OCI-LY1 (cell line): ENCODE results near the gene TPH1.

ENCODE experiments used
- H2AFZ ChIP-seq: fragments of 200-600 bp; sonication (generic), shearing (Covaris generic); 2 replicates; pipeline ENCODE4 v1.6.0; 2014; ENCODE audit warnings: antibody characterized with exemption, mild to moderate bottlenecking, low read length
- H3F3A ChIP-seq: fragments of 200-600 bp; sonication (generic), shearing (Covaris generic); 2 replicates; pipeline ENCODE4 v1.6.0; 2014; ENCODE audit warnings: mild to moderate bottlenecking, antibody characterized with exemption, low read length, moderate library complexity; ENCODE audit not compliant: insufficient read depth
- H3K27ac ChIP-seq: fragments of 200-600 bp; sonication (generic); 2 replicates; pipeline ENCODE4 v1.5.1; 2014; ENCODE audit warnings: low read length, mixed run types, mild to moderate bottlenecking, low read depth; ENCODE audit not compliant: poor library complexity, severe bottlenecking
- H3K27me3 ChIP-seq: fragments of 200-600 bp; sonication (generic); 2 replicates; pipeline ENCODE4 v1.6.0; 2014; ENCODE audit warnings: antibody characterized with exemption, mild to moderate bottlenecking, low read length, moderate library complexity; ENCODE audit not compliant: insufficient read depth
- H3K36me3 ChIP-seq: fragments of 200-600 bp; sonication (generic); 2 replicates; pipeline ENCODE4 v1.6.1; 2014; ENCODE audit warnings: mild to moderate bottlenecking, antibody characterized with exemption, low read length, moderate library complexity, mixed read lengths; ENCODE audit not compliant: insufficient read depth
- H3K4me1 ChIP-seq: fragments of 200-600 bp; sonication (generic); 2 replicates; pipeline ENCODE4 v1.5.1; 2014; ENCODE audit warnings: mild to moderate bottlenecking, low read length, moderate library complexity; ENCODE audit not compliant: insufficient read depth, severe bottlenecking
- H3K4me2 ChIP-seq: fragments of 200-600 bp; sonication (generic), shearing (Covaris generic); 2 replicates; pipeline ENCODE4 v1.6.1; 2014; ENCODE audit warnings: low read length
- H3K4me3 ChIP-seq: fragments of 200-600 bp; sonication (generic); 2 replicates; pipeline ENCODE4 v1.5.1; 2014; ENCODE audit warnings: low read length, low read depth, mild to moderate bottlenecking, mixed read lengths; ENCODE audit not compliant: poor library complexity, severe bottlenecking
- H3K79me2 ChIP-seq: fragments of 200-600 bp; shearing (Covaris generic); 2 replicates; pipeline ENCODE4 v1.6.1; 2016; ENCODE audit warnings: mixed run types, low read length, mixed read lengths; ENCODE audit not compliant: insufficient read depth
- H3K9ac ChIP-seq: fragments of 200-600 bp; sonication (generic), shearing (Covaris generic); 2 replicates; pipeline ENCODE4 v1.6.1; 2014; ENCODE audit warnings: mild to moderate bottlenecking, low read length, mixed read lengths
- H3K9me2 ChIP-seq: fragments of 200-600 bp; sonication (generic), shearing (Covaris generic); 2 replicates; pipeline ENCODE4 v1.6.1; 2014; ENCODE audit warnings: low read depth, mild to moderate bottlenecking, low read length, mixed read lengths
- H3K9me3 ChIP-seq: fragments of 200-600 bp; shearing (Covaris generic); 2 replicates; pipeline ENCODE4 v1.6.1; 2014; ENCODE audit warnings: low read length, mixed read lengths
- H4K20me1 ChIP-seq: fragments of 200-600 bp; sonication (generic), shearing (Covaris generic); 2 replicates; pipeline ENCODE4 v1.6.0; 2016; ENCODE audit warnings: mild to moderate bottlenecking, low read length; ENCODE audit not compliant: insufficient read depth
- EZH2 ChIP-seq: fragments of 200-600 bp; sonication (generic), shearing (Covaris generic); IDR thresholded peaks from 2 replicates; pipeline ENCODE4 v1.8.0; 2017; ENCODE audit warnings: borderline replicate concordance, mixed run types, mild to moderate bottlenecking, antibody characterized with exemption, low read length, moderate library complexity, mixed read lengths
- TF ChIP-seq, protein P1 (sequence below): fragments of 200-600 bp; sonication (generic), shearing (Covaris generic); IDR thresholded peaks from 2 replicates; pipeline ENCODE4 v1.5.1; 2017; ENCODE audit warnings: mild to moderate bottlenecking, antibody characterized with exemption, low read length, moderate library complexity, mixed read lengths

TPH1 gene

DNA sequence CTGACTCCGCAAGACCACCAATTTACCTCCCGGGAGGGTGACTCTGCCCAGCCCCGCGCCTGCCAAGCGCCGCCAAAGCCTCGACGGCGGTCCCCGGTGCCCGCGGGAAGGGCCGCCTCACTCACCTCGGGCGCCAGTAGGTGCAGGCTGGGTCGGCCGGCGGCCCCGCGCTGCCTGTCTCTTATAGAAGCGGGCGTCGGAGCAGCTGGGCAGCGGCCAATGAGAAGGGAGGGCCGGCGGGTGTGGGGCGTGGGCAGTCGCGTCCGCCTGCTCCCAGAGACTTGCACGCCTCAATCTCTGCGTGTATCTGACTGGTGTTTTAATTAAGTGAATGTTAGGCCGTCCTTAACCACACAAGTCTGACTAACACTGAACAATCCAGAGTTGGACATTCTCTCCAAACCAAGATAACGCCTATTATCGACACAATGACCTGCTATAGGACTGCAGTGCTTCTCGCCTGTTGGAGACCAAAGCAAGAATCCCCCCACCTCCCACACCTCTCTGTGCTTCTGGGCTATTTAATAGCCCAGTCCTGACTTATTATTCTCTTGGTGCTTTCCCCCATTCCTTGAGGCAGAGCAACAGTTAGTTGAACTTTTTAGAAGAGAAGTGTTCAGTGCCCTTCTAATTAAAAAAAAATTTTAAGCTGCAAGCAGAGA is at the start of gene TPH1:
Gene TPH1 (minus strand): TSS at position 154 of the 662 bp plus-strand sequence. CDS start 5,507 bp downstream, outside the sequence.
- no peak within 1 kb of the TSS for H3K27ac ChIP-seq
- H3K27me3 ChIP-seq: peaks cover 6% of the 10 kb centered on the region; the same call in 1 of the 2 replicates
- no peak for TF ChIP-seq EZH2
- TF ChIP-seq, protein P1, sequence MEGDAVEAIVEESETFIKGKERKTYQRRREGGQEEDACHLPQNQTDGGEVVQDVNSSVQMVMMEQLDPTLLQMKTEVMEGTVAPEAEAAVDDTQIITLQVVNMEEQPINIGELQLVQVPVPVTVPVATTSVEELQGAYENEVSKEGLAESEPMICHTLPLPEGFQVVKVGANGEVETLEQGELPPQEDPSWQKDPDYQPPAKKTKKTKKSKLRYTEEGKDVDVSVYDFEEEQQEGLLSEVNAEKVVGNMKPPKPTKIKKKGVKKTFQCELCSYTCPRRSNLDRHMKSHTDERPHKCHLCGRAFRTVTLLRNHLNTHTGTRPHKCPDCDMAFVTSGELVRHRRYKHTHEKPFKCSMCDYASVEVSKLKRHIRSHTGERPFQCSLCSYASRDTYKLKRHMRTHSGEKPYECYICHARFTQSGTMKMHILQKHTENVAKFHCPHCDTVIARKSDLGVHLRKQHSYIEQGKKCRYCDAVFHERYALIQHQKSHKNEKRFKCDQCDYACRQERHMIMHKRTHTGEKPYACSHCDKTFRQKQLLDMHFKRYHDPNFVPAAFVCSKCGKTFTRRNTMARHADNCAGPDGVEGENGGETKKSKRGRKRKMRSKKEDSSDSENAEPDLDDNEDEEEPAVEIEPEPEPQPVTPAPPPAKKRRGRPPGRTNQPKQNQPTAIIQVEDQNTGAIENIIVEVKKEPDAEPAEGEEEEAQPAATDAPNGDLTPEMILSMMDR: no peak
- H3K79me2 ChIP-seq: no peaks in the 10 kb centered on the region
- H3K9ac ChIP-seq: no peak within 1 kb of the TSS
- no peaks in the 10 kb centered on the region for H3K4me1 ChIP-seq
- no peaks in the 10 kb centered on the region for H4K20me1 ChIP-seq
- H3K9me2 ChIP-seq: no peaks in the 10 kb centered on the region
- H3K36me3 ChIP-seq: no peaks in the 10 kb centered on the region
- no peak within 1 kb of the TSS for H3K4me2 ChIP-seq
- no peak within 1 kb of the TSS for H3K4me3 ChIP-seq
- H3F3A ChIP-seq: no peaks in the 10 kb centered on the region
- H2AFZ ChIP-seq: no peak within 1 kb of the TSS
- no peaks in the 10 kb centered on the region for H3K9me3 ChIP-seq

DNA sequence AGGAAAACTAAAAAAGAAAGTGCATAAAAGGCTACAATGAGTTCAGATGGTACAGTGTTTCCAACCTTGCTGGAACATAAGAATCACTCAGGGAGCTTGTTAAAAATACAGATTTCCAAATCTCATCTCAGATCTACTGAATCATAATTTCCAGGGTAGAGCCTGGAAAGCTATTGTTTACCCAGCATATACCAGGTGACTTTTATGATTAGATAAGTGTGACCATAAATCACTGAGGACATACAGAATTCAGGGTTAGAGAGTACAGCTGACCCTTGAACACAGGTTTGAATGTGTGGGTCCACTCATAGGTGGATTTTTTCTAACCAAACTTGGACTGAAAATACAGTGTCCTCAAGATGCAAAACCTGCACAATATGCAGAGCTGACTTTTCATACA is 47.9 kb upstream of the TPH1 start:
- H3K4me2 ChIP-seq: no peak overlapping the region
- H3K36me3 ChIP-seq: peaks cover 69% of the 10 kb centered on the region
- H3K9me2 ChIP-seq: no peaks in the 10 kb centered on the region
- TF ChIP-seq, protein P1: no peak
- TF ChIP-seq EZH2: no peak
- no peak overlapping the region for H3K4me3 ChIP-seq
- no peaks in the 10 kb centered on the region for H3K4me1 ChIP-seq
- no peak overlapping the region for H3K9ac ChIP-seq
- H3K27ac ChIP-seq: no peak overlapping the region
- H3K9me3 ChIP-seq: no peaks in the 10 kb centered on the region
- no peaks in the 10 kb centered on the region for H3F3A ChIP-seq
- no peak overlapping the region for H2AFZ ChIP-seq
- H4K20me1 ChIP-seq: no peaks in the 10 kb centered on the region
- H3K27me3 ChIP-seq: no peaks in the 10 kb centered on the region
- no peaks in the 10 kb centered on the region; the same call in 1 of the 2 replicates for H3K79me2 ChIP-seq

DNA sequence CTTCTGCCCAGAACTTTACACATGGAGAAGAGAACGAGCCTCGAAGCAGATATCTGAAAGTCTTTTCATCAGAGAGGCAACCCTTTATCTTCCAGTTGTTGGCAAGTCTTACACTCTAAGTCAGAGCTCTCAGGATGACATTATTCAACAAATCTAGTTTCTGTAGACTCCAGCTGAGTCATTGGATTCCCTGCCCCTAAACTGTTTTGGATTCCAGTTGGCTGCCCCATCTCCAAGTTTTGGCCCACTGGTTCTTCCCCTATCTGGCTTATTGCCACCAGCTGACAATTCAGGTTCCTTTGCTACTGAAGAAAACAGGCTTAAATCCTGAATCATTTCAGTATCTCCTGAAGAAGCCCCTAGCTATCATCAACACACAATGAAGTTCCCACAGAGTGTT is 45.7 kb upstream of the TPH1 start:
- H3K4me1 ChIP-seq: no peaks in the 10 kb centered on the region
- no peak overlapping the region for H3K4me3 ChIP-seq
- peaks cover 91% of the 10 kb centered on the region for H3K36me3 ChIP-seq
- TF ChIP-seq EZH2: no peak
- TF ChIP-seq, protein P1: no peak
- no peak overlapping the region for H3K27ac ChIP-seq
- H2AFZ ChIP-seq: no peak overlapping the region
- no peaks in the 10 kb centered on the region for H3K9me2 ChIP-seq
- H3K9me3 ChIP-seq: no peaks in the 10 kb centered on the region
- H3K79me2 ChIP-seq: no peaks in the 10 kb centered on the region
- no peak overlapping the region for H3K4me2 ChIP-seq
- H3F3A ChIP-seq: no peaks in the 10 kb centered on the region
- H3K9ac ChIP-seq: no peak overlapping the region
- no peaks in the 10 kb centered on the region for H4K20me1 ChIP-seq
- H3K27me3 ChIP-seq: no peaks in the 10 kb centered on the region
